Measurements from ENCODE around the gene DAPK1.

The DAPK1 gene

GRCh38 chr9:87668722-87669121 lies 171.1 kb downstream of the DAPK1 start:
- no peak for DNase-seq (ENCODE audit: low spot score)

- DNase-seq (ENCODE audit: low spot score): no peak
Observed at GRCh38 chr9:87670572-87671264, 173.1 kb downstream of the DAPK1 start.

GRCh38 chr9:87671478-87671877 lies 173.8 kb downstream of the DAPK1 start:
- DNase-seq (ENCODE audit: low spot score): no peak

GRCh38 chr9:87671925-87672324 lies 174.3 kb downstream of the DAPK1 start:
- no peak for DNase-seq (ENCODE audit: low spot score)

- DNase-seq (ENCODE audit: low spot score): no peak
Observed at GRCh38 chr9:87672586-87672985, 174.9 kb downstream of the DAPK1 start.

- no peak for DNase-seq (ENCODE audit: low spot score)
Observed at GRCh38 chr9:87673446-87674120, 175.9 kb downstream of the DAPK1 start.

GRCh38 chr9:87674565-87675299 lies 177.1 kb downstream of the DAPK1 start:
- no peak for DNase-seq (ENCODE audit: low spot score)

- no peak for DNase-seq (ENCODE audit: low spot score)
Observed at GRCh38 chr9:87675906-87676515, 178.3 kb downstream of the DAPK1 start.

GRCh38 chr9:87676976-87677775 lies 179.5 kb downstream of the DAPK1 start:
- DNase-seq (ENCODE audit: low spot score): no peak

GRCh38 chr9:87677776-87678587 lies 180.3 kb downstream of the DAPK1 start:
- DNase-seq (ENCODE audit: low spot score): no peak

- DNase-seq (ENCODE audit: low spot score): peak; percentile 15
Observed at GRCh38 chr9:87678650-87679355, 181.1 kb downstream of the DAPK1 start.

GRCh38 chr9:87681271-87682061 lies 183.8 kb downstream of the DAPK1 start:
- no peak for DNase-seq (ENCODE audit: low spot score)

GRCh38 chr9:87682085-87682484 lies 184.4 kb downstream of the DAPK1 start:
- DNase-seq (ENCODE audit: low spot score): no peak

- DNase-seq (ENCODE audit: low spot score): no peak
Observed at GRCh38 chr9:87682618-87683017, 185.0 kb downstream of the DAPK1 start.

- no peak for DNase-seq (ENCODE audit: low spot score)
Observed at GRCh38 chr9:87683751-87684626, 186.3 kb downstream of the DAPK1 start.

- DNase-seq (ENCODE audit: low spot score): no peak
Observed at GRCh38 chr9:87684627-87685219, 187.1 kb downstream of the DAPK1 start.

GRCh38 chr9:87685441-87685840 lies 187.8 kb downstream of the DAPK1 start:
- DNase-seq (ENCODE audit: low spot score): no peak

All from activated CD4-positive, alpha-beta T cell treated with anti-CD3 and anti-CD28 coated beads, Interleukin-2, Interleukin-4, amounts not matched to agents 100 ng/mL and 50 ng/mL, durations not matched to agents 16 hours and 8 hours (primary cell).